ENCODE results near the gene FDXR.

FDXR gene

GRCh38 chr17:74832421-74832820, 40.4 kb downstream of the FDXR start:
- DNase-seq: no peak

GRCh38 chr17:74831444-74832146, 41.2 kb downstream of the FDXR start:
- DNase-seq: no peak

- no peak for DNase-seq
These were observed 41.9 kb downstream of the FDXR start for GRCh38 chr17:74830861-74831260.

GRCh38 chr17:74827800-74828199, 45.0 kb downstream of the FDXR start:
- DNase-seq: no peak

- DNase-seq: no peak
These were observed 46.7 kb downstream of the FDXR start for GRCh38 chr17:74825952-74826719.

GRCh38 chr17:74824961-74825627, 47.7 kb downstream of the FDXR start:
- no peak for DNase-seq

- no peak for DNase-seq
These were observed 49.8 kb downstream of the FDXR start for GRCh38 chr17:74822939-74823367.

- no peak for DNase-seq
These were observed 50.4 kb downstream of the FDXR start for GRCh38 chr17:74822335-74822938.

- DNase-seq: no peak
These were observed 51.0 kb downstream of the FDXR start for GRCh38 chr17:74821655-74822334.

- DNase-seq: no peak
These were observed 52.9 kb downstream of the FDXR start for GRCh38 chr17:74819801-74820436.

- DNase-seq: no peak
These were observed 54.4 kb downstream of the FDXR start for GRCh38 chr17:74818291-74818938.

GRCh38 chr17:74816905-74817620, 55.7 kb downstream of the FDXR start:
- DNase-seq: no peak

- DNase-seq: no peak
These were observed 57.0 kb downstream of the FDXR start for GRCh38 chr17:74815550-74816370.

GRCh38 chr17:74815067-74815466, 57.7 kb downstream of the FDXR start:
- no peak for DNase-seq

- no peak for DNase-seq
These were observed 58.3 kb downstream of the FDXR start for GRCh38 chr17:74814453-74814852.

Measured in NCI-H774 (cell line).